Measurements from ENCODE around the gene C14orf132.
"Not testable (repeated sequence)": the region's sequence is repeated elsewhere in the genome, so short reads cannot be mapped to it uniquely, and the experiment has no call there.

The C14orf132 gene

GRCh38 chr14:96060186-96060933 is 21.2 kb downstream of the C14orf132 start:
- DNase-seq: no peak

DNA sequence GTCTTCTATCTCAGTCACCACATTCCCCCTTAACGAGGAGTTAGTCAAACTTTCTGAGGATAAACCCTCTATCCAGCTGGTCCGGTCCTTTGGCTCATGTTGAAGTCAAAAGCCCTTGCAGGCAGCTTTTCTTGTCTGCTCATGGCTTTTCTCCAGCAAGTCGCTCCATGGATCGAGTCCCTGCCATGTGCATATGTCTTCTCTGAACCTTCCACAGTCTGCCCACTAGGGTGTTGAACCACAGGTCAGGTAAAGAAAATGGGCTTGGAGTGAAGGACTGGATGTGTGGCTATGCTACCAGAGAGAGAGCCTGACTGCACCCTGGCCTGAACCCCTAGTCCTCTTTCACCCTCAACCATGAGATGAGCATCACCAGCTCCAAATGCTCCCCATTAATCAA is 22.8 kb downstream of the C14orf132 start:
- no peak for DNase-seq

DNA sequence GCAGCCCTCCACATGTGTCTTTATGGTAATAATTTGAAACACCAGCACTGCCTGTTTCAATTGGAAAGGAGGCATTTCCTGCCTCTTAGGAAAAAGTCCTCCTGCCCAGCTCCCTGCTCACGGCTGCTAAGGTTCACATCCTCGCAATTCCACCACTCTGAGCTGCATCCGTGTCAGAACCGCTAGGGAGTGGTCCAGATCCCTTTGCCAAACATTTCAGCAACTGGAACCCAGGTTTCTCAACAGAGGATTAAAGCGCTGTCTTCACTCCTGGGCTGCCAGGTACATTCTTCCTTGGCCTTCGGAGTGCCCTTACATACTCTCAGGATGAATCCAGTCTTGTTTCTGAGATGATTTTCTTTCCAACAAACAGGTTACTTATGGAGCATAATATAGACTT is 23.3 kb downstream of the C14orf132 start:
- DNase-seq: no peak

- DNase-seq: no peak
Measured at GRCh38 chr14:96064866-96065265, 25.7 kb downstream of the C14orf132 start.

DNA sequence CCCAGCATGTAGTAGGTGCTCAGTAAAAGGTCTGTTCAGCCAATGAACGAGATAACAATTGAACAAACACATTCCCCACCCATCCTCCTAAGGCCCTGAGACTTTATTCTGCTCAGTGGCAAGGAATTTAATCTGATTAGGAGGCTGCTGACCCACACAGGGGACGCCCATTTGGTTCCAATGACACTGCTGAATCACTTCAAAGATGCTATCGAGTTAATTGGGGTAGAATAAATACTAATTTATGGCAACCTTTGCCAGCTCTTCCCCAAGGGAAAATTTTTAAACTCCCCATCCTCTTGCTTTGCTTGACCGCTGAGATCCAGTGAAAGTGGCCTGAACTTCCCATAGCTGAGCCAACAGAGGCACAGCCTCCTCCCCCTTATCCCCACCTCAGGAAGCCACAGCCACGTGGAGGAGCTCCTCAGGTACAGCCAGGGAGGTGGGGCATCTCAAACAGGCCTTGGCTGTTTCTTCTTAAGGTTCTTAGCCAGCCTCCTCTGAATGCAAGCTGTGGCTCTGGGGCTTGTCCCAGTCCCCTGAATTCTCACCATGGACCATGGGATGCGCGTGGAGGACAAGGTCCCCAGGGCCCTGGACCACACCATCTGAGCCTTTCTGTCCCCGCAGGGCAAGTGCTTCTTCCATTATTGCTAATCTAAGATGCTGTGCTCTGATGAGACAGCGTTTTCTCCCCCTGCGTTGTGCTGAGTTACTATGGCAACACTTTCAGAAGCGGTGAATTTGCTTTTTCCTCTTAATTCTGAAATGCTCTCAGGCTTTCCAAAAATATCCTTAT is 26.7 kb downstream of the C14orf132 start:
- DNase-seq: no peak

DNA sequence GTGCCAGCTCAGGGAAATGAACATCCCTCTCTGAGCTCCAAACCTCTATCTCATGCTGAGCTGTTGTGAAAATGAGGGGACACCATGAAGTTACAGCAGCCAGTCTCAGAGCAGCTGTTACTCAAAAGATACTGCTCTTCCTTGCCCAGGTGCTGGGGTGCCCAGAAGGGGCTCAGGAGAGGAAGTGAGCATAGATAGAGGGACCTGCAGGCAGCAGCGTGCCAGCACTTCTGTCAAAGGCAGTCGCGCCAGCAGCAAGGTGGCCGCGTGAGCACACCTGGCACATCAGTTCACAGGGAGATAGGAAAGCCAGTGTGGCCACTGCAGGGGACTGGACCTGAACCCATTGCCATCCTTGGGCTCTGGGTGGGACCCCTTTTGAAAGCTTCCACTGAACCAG is 27.8 kb downstream of the C14orf132 start:
- no peak for DNase-seq

- no peak for DNase-seq
Measured at GRCh38 chr14:96067985-96068930, 29.1 kb downstream of the C14orf132 start.

DNA sequence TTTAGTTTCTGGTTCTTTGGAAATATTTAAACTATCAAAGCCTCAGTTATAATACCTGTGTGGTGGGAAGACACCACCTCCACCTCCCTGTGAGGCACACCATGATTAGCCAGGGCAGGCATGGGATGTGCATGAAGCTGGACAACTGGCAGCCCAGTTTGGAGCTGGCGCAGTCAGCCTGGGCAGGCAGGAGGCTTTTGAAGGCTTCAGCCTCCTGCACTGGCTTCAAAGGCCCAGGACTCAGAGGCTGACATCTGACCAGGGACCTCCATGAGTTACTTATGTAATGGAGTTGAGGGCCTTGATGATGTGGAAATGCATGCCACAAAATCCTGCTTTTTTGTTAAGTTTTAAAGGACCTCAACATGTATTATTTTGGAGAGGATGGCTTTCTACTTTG is 30.3 kb downstream of the C14orf132 start:
- no peak for DNase-seq

DNA sequence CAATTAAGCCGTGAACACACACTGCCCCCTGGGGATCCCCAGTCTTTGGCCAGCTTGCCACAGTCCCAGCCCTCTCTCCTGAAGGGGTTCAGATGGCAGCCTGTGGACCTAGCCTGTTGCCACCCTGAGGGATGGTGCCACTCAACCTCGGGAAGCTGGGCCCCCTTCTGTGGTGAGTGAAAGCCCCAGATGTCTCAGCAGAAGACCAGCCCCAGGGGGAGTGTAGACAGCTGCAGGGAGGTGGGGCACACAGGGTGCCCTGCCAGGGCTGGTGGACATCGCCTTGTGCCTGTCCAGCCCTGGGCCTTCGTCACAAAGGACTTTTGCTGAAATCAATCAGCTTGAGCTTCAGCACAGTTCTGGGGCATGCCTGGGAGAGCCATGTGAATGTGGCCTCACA is 32.4 kb downstream of the C14orf132 start:
- DNase-seq: no peak

DNA sequence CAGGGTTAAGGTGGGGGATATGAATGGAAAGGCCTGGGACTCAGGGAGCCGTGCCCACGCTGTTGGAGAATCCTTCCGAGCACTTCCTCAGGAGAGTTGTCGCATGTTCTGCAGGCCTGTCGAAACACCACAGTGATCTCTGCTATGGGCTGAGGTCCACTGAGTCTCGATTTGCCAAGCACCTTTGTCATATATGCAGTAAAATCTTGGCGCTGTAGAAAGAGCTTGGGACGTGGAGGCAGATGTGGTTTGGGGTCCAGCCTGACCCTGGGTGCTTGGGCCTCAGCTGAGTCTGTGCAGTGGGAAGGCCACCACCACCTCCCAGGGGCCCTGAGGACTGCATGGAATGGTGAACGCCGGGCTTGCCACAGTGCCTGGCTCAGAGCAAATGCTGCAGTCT is 32.9 kb downstream of the C14orf132 start:
- no peak for DNase-seq

GRCh38 chr14:96072746-96073145 is 33.6 kb downstream of the C14orf132 start:
- DNase-seq: no peak

GRCh38 chr14:96073260-96074039 is 34.3 kb downstream of the C14orf132 start:
- DNase-seq: not testable (repeated sequence)

GRCh38 chr14:96077983-96078624 is 38.9 kb downstream of the C14orf132 start:
- DNase-seq: no peak

DNA sequence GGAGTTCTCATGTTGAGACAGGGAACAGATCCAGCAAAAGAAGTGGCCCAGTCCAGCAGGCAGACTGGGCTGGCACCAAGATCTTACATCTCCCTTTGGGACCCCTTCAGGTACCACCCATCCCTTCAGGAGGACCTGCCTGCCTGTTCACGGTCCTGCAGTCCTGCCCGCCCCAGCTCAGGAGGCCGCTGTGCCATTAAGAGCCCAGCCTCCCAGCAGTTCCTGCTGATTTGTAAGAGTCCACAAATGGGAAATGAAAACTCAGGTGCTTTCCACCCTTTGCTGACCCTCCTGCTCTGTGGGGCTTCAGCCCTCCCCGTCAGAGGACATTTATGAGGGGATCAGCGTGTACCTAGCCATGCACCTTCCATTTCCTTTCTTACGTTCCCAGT is 39.5 kb downstream of the C14orf132 start:
- no peak for DNase-seq

DNA sequence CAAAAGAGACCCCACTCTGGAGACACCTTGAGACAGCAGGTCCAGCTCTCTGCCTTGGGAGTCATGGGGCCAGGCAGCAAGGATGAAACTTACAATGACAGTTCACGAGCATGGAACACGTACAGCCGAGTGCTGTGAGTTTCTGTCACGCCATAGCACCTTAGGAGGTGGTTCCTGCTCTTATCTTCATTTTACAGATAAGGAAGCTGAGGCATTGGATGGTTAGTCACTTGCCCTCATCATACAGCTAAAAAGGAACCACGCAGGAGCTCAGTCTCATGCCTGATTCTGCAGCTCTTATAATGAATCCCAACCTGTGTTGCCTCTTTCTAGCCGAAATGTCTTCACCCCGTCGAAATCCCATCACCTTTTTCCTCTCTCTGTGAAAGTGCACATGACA is 39.9 kb downstream of the C14orf132 start:
- no peak for DNase-seq

- no peak for DNase-seq
Measured at GRCh38 chr14:96080571-96080970, 41.4 kb downstream of the C14orf132 start.

- DNase-seq: no peak
Measured at GRCh38 chr14:96081224-96081623, 42.1 kb downstream of the C14orf132 start.

DNA sequence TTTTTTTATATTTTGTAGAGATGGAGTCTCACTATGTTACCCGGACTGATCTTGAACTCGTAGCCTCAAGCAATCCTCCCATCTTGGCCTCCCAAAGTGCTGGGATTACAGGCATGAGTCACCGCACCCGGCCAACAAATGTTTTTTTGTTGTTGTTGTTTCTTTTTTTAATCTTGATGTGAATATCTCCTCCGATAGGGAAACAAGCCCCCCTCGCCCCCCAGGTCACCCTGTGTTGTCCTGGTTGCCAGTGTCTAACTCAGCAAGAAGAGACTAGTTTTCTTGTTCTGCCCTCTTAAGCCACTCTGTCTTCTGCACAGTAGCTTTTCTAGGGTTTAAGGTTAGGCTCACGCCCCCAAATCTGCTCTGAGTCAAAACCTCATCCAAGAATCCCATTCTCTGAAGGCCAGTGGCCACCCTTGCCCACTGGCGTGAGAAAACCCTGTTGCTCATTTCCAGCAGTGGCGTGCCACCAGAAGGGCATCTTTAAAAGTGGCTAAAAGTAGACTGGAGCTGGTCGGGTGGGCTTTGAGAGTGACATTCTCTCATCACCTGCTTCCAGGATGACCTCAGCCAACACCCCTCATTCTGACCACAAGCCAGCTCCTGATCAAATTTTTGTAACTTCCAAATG is 42.7 kb downstream of the C14orf132 start:
- DNase-seq: no peak

DNA sequence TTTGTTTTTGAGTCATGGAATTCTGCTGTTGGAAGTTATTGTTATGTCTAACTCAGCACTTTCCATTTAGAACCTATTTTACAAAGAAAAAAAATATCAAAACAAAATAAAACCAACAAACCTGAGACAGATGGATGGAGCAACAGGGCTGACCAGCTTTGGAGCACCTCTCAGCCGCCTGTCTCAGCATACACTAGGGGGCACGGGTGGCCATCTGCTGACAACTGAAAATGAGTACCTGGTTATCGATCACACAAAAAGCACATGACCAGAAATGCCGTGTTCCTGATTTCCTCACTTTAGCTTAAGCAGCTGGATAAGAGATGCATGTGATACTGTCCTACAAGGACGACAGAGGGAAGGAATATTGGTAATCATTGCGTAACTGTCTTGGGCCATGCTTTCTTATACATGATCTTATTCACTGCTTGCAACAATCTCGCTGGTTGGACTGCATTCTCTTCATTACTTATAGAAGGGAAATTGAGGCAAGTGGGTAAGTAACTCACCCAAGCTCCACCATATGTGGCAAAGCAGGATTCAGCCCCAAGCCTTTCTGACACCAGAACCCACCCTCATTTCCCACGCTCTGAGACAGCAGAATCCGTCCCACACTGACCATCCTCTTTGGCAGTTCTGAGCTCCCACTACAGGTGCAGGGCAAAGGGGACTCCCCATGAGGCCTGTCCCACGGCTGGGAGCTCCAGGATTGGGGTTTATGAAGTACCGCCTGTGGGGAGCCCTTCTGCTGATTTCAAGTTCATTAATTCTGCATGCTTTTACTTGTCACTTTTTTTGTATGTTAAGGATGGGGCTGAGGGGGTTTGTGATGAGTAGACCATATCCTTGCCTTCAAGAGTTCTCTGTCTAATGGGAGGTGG is 43.5 kb downstream of the C14orf132 start:
- no peak for DNase-seq

DNA sequence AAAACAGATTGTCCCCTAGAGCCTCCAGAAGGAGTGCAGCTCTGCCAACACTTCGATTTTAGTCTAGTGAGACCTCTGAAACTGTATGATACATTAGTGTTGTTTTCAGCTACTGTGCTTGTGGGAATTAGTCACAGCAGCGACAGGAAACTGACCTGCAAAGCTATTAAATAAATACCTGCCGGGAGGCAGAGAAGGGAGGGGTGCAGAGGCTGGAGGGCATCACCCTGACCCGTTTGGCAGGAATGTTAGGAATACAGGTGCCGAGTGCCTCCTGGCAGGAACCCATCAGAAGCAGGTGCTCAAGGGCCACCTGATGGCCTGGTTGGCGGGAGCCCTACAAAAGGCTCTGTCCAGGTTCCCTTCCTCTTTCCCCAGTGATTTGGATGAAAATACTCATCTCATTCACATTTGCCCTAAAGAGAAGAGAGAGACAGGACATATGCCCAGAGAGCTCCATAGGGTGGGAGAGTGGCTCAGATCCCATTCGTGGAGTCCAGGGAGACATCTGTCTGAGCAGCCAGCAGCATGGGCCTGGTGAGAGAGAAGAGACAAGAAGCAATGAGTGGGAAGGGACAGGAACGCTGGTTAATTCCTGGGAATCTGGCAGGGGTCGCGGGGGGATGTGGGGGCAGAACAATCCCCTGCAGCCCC is 44.6 kb downstream of the C14orf132 start:
- peak; percentile 31 for DNase-seq

Data from NCI-H1417 treated with DMSO at 0.1 percent for 48 hours (cell line).